H1 (cell line): ENCODE data around the gene RFX1. TPM values are rescaled to one million over a fixed set of nuclear protein-coding genes. Genes with fewer than 3 reads are reported as not detected.

ENCODE experiments used
- CTCF ChIA-PET: fragments of 300-600 bp; sonication (Branson Sonifier 250); formaldehyde crosslinking; loops from one replicate; lab custom pipeline; 2021; ENCODE audit not compliant: partially characterized antibody; lab: Charles Lee
- POLR2A ChIA-PET: fragments of 300-600 bp; sonication (Branson Sonifier 250); formaldehyde crosslinking; loops from one replicate; lab custom pipeline; 2021; ENCODE audit warnings: inconsistent platforms; ENCODE audit not compliant: partially characterized antibody; lab: Charles Lee
- DNase-seq, 2 experiments: peaks; one replicate each; pipeline versions ENCODE4 v3.0.0 to v3.0.0-alpha.2; 2010 to 2022; ENCODE audit warnings: low spot score in 2 of 2, low read depth in 1 of 2, mixed read lengths in 1 of 2
- FAIRE-seq: peaks from 2 replicates; lab custom pipeline; 2011; peaks lifted over from hg19 to GRCh38; lab: Jason Lieb, UNC
- H2AFZ ChIP-seq: 2 replicates; pipeline ENCODE4 v1.8.1; 2012; ENCODE audit warnings: low read length, inconsistent platforms
- H2AK5ac ChIP-seq: 2 replicates; pipeline ENCODE4 v1.6.1; 2013; ENCODE audit warnings: low read depth, low read length
- H2BK120ac ChIP-seq: replicated peaks from 2 replicates; pipeline ENCODE3; 2013; ENCODE audit warnings: low read depth, low read length, inconsistent platforms
- H2BK12ac ChIP-seq: 2 replicates; pipeline ENCODE4 v1.6.1; 2013; ENCODE audit warnings: low read depth, low read length
- H2BK15ac ChIP-seq: 2 replicates; pipeline ENCODE4 v1.6.1; 2013; ENCODE audit warnings: low read length
- H2BK20ac ChIP-seq: 2 replicates; pipeline ENCODE4 v1.6.1; 2013; ENCODE audit warnings: low read length
- H2BK5ac ChIP-seq: 2 replicates; pipeline ENCODE4 v1.6.1; 2013; ENCODE audit warnings: low read depth, low read length
- H3K14ac ChIP-seq: 2 replicates; pipeline ENCODE4 v1.6.1; 2013; ENCODE audit warnings: inconsistent platforms; ENCODE audit not compliant: insufficient read length
- H3K18ac ChIP-seq: 2 replicates; pipeline ENCODE4 v1.6.1; 2013; ENCODE audit warnings: low read length; ENCODE audit errors: extremely low read depth
- H3K23ac ChIP-seq: 2 replicates; pipeline ENCODE4 v1.6.1; 2013; ENCODE audit warnings: inconsistent platforms; ENCODE audit not compliant: insufficient read length
- H3K23me2 ChIP-seq: 2 replicates; pipeline ENCODE4 v1.6.1; 2013; ENCODE audit warnings: low read depth, low read length
- H3K27ac ChIP-seq: 2 replicates; pipeline ENCODE4 v1.6.1; 2011; ENCODE audit warnings: low read depth, low read length, inconsistent platforms
- H3K27me3 ChIP-seq, 4 experiments: replicated peaks in 1 of 4; 1 replicate in 1 of 4; 2 replicates in 3 of 4; pipeline versions ENCODE4 v1.6.1 to v1.8.1; 2011 to 2013; ENCODE audit warnings: low read length in 3 of 4, mild to moderate bottlenecking in 3 of 4, inconsistent platforms in 2 of 4, mixed read lengths in 2 of 4, moderate library complexity in 1 of 4; ENCODE audit not compliant: control insufficient read depth in 3 of 4, insufficient read depth in 3 of 4; ENCODE audit errors: extremely low read depth in 1 of 4
- H3K36me3 ChIP-seq, 4 experiments: 2 replicates each; pipeline versions ENCODE4 v1.6.1 to v1.8.1; 2011 to 2013; ENCODE audit warnings: mild to moderate bottlenecking in 4 of 4, low read length in 3 of 4, moderate library complexity in 2 of 4, control low read depth in 1 of 4, inconsistent platforms in 1 of 4; ENCODE audit not compliant: insufficient read depth in 4 of 4, control insufficient read depth in 2 of 4
- H3K4ac ChIP-seq: replicated peaks from 2 replicates; pipeline ENCODE3; 2013; ENCODE audit warnings: low read length, low read depth, mixed read lengths, inconsistent platforms; ENCODE audit not compliant: insufficient read length
- H3K4me1 ChIP-seq, 4 experiments: replicated peaks in 1 of 4; 1 replicate in 1 of 4; 2 replicates in 3 of 4; pipeline versions ENCODE4 v1.6.1 to v1.8.1; 2011 to 2013; ENCODE audit warnings: low read length in 3 of 4, inconsistent platforms in 2 of 4, mixed read lengths in 1 of 4; ENCODE audit not compliant: insufficient read depth in 4 of 4, control insufficient read depth in 3 of 4
- H3K4me2 ChIP-seq, 2 experiments: 2 replicates each; pipeline versions ENCODE4 v1.6.1 to v1.8.1; 2011 to 2013; ENCODE audit warnings: low read depth in 2 of 2, low read length in 2 of 2, control low read depth in 1 of 2, inconsistent platforms in 1 of 2, mild to moderate bottlenecking in 1 of 2; ENCODE audit not compliant: insufficient read depth in 1 of 2
- H3K4me3 ChIP-seq, 4 experiments: fragments of 200-600, 300-600 bp in 1 of 4; sonication (generic), shearing (Covaris generic), sonication (Bioruptor Twin) in 1 of 4; 2 replicates each; pipeline versions ENCODE4 v1.5.1 to v1.8.1; 2011 to 2016; ENCODE audit warnings: low read length in 4 of 4, low read depth in 3 of 4, control low read depth in 2 of 4, inconsistent platforms in 2 of 4, mild to moderate bottlenecking in 2 of 4, mixed read lengths in 1 of 4, moderate library complexity in 1 of 4; ENCODE audit not compliant: insufficient read depth in 2 of 4; ENCODE audit errors: extremely low read depth in 1 of 4
- H3K56ac ChIP-seq: replicated peaks from 2 replicates; pipeline ENCODE3; 2013; ENCODE audit warnings: low read depth, mild to moderate bottlenecking, mixed read lengths, low read length, inconsistent platforms; ENCODE audit not compliant: insufficient read length
- H3K79me1 ChIP-seq: 2 replicates; pipeline ENCODE4 v1.6.1; 2013; ENCODE audit warnings: low read depth, low read length, control low read depth
- H3K79me2 ChIP-seq, 2 experiments: 2 replicates each; pipeline versions ENCODE4 v1.6.1 to v1.8.1; 2012 to 2013; ENCODE audit warnings: low read length in 2 of 2, mild to moderate bottlenecking in 2 of 2, inconsistent platforms in 1 of 2; ENCODE audit not compliant: insufficient read depth in 2 of 2, control insufficient read depth in 1 of 2
- H3K9ac ChIP-seq, 4 experiments: replicated peaks in 1 of 4; 1 replicate in 1 of 4; 2 replicates in 3 of 4; pipeline versions ENCODE4 v1.6.1 to v1.8.1; 2011 to 2013; ENCODE audit warnings: low read depth in 3 of 4, low read length in 3 of 4, control low read depth in 2 of 4, mild to moderate bottlenecking in 2 of 4, moderate library complexity in 2 of 4, inconsistent platforms in 1 of 4; ENCODE audit errors: extremely low read depth in 1 of 4
- H3K9me3 ChIP-seq, 2 experiments: 2 replicates each; pipeline versions ENCODE4 v1.6.1 to v1.8.1; 2012 to 2013; ENCODE audit warnings: mild to moderate bottlenecking in 2 of 2, moderate library complexity in 2 of 2, control low read depth in 1 of 2, inconsistent platforms in 1 of 2, low read depth in 1 of 2, low read length in 1 of 2, mixed read lengths in 1 of 2; ENCODE audit not compliant: insufficient read depth in 2 of 2
- H4K20me1 ChIP-seq, 2 experiments: replicated peaks in 1 of 2; 2 replicates each; pipeline versions ENCODE3 to v1.8.1; 2011 to 2013; ENCODE audit warnings: inconsistent platforms in 2 of 2, low read length in 2 of 2, mild to moderate bottlenecking in 1 of 2; ENCODE audit not compliant: insufficient read depth in 2 of 2, control insufficient read depth in 1 of 2
- H4K5ac ChIP-seq: 2 replicates; pipeline ENCODE4 v1.6.1; 2013; ENCODE audit warnings: low read length, low read depth, mixed read lengths, inconsistent platforms; ENCODE audit not compliant: insufficient read length
- H4K8ac ChIP-seq: 2 replicates; pipeline ENCODE4 v1.8.0; 2013; ENCODE audit warnings: mild to moderate bottlenecking, moderate library complexity, low read length, inconsistent platforms; ENCODE audit not compliant: insufficient read depth; ENCODE audit errors: extremely low read depth
- H4K91ac ChIP-seq: replicated peaks from 2 replicates; pipeline ENCODE3; 2013; ENCODE audit warnings: low read length, mixed read lengths, inconsistent platforms; ENCODE audit not compliant: insufficient read length
- HDAC2 ChIP-seq, 2 experiments: fragments of 300-600 bp in 1 of 2; sonication (generic) in 1 of 2; IDR thresholded peaks; 2 replicates each; pipeline ENCODE4 v1.6.1; 2011 to 2012; ENCODE audit warnings: low read depth in 2 of 2, low read length in 2 of 2, mild to moderate bottlenecking in 2 of 2, moderate library complexity in 2 of 2, borderline replicate concordance in 1 of 2, inconsistent platforms in 1 of 2
- KDM1A ChIP-seq: fragments of 200-600, 300-600 bp; sonication (generic); IDR thresholded peaks from 2 replicates; pipeline ENCODE4 v1.7.1; 2016; ENCODE audit warnings: mild to moderate bottlenecking, low read length, borderline replicate concordance
- KDM4A ChIP-seq: IDR thresholded peaks from one replicate; pipeline ENCODE4 v1.7.1; 2012; ENCODE audit warnings: low read depth, mild to moderate bottlenecking, moderate library complexity, low read length, inconsistent platforms; ENCODE audit not compliant: severe bottlenecking
- MAX ChIP-seq: IDR thresholded peaks from 2 replicates; pipeline ENCODE4 v1.6.1; 2012; ENCODE audit warnings: inconsistent platforms
- POLR2AphosphoS5 ChIP-seq: IDR thresholded peaks from 2 replicates; pipeline ENCODE4 v1.6.1; 2011; ENCODE audit warnings: low read depth, low read length
- RAD21 ChIP-seq, 2 experiments: IDR thresholded peaks in 1 of 2; conservative IDR thresholded peaks in 1 of 2; 2 replicates each; pipeline ENCODE4 v1.6.1; 2011; ENCODE audit warnings: low read depth in 2 of 2, low read length in 2 of 2, improper control_type of control experiment in 1 of 2, inconsistent platforms in 1 of 2, mild to moderate bottlenecking in 1 of 2, moderate library complexity in 1 of 2
- YY1 ChIP-seq: IDR thresholded peaks from 2 replicates; pipeline ENCODE4 v1.6.1; 2011; ENCODE audit warnings: low read depth, mild to moderate bottlenecking, low read length
- WGBS, 2 experiments: shearing (Covaris generic) in 1 of 2; methylation state at CpG; one replicate each; pipeline versions ENCODE4 v1.1.6 to v1.1.7; 2013 to 2015; ENCODE audit warnings: low lambda C conversion rate in 2 of 2, mixed read lengths in 2 of 2, inconsistent platforms in 1 of 2, low coverage in 1 of 2, missing lambda C conversion rate in 1 of 2; ENCODE audit not compliant: insufficient replicate concordance in 2 of 2, insufficient coverage in 1 of 2, insufficient read length in 1 of 2; ENCODE audit errors: extremely low coverage in 1 of 2, missing lambda C conversion rate in 1 of 2; 5-methylcytosine and 5-hydroxymethylcytosine counted together
- polyA plus RNA-seq, 7 experiments: library from polyadenylated mRNA; depleted of rRNA in 3 of 7; stranded (reverse) in 5 of 7; unstranded in 2 of 7; fragments of >200 nt in 5 of 7; fragments of 200-250 nt in 2 of 7; gene quantifications; 1 replicate in 5 of 7; 2 replicates in 1 of 7; 4 replicates in 1 of 7; pipeline versions ENCODE4 v1.2.1 to v1.2.3, GENCODE V29; 2011 to 2013; ENCODE audit warnings: missing spikeins in 2 of 7, mixed read lengths in 2 of 7
- total RNA-seq: library from RNA; stranded (reverse); fragmentation: NEBNext Ultra II Directional; extraction: Animal tissue kit (Norgen Biotek cat#: 25700); gene quantifications from 2 replicates; pipeline ENCODE4 v1.2.1, GENCODE V29; 2021

The RFX1 gene
- total and polyA plus RNA-seq, 2 of the 8 experiments (the other 6 are each of a cell fraction or from before 2014, with no cell fraction given), result 4.9 to 17.0 TPM

- FAIRE-seq, result no peak
- Histone ChIP-seq H2BK12ac (no peak overlapping the region), H2BK15ac (no peak overlapping the region), H3K79me1 (no peaks in the 10 kb centered on the region), H2BK120ac (no peak overlapping the region), H3K56ac (no peak overlapping the region), H2AFZ (no peak overlapping the region), H2BK20ac (no peak overlapping the region), H3K4ac (no peak overlapping the region), H3K23me2 (peaks cover 8% of the 10 kb centered on the region; the same call in 1 of the 2 replicates), H3K4me3 (no peak overlapping the region), H3K18ac (no peak overlapping the region), H3K4me2 (no peak overlapping the region), H3K27ac (no peak overlapping the region), H3K9me3 (no peaks in the 10 kb centered on the region), H3K9ac (no peak overlapping the region), H3K23ac (no peak overlapping the region), H3K36me3 (no peaks in the 10 kb centered on the region), H4K91ac (no peak overlapping the region), H4K5ac (no peak overlapping the region), H4K20me1 (no peaks in the 10 kb centered on the region), H4K8ac (no peak overlapping the region), H2AK5ac (no peak overlapping the region), H3K79me2 (no peaks in the 10 kb centered on the region), H3K14ac (no peak overlapping the region), H3K4me1 (peaks cover 0 to 7% (median 3%) of the 10 kb centered on the region in 4 experiments; a peak in 6 of 7 replicates), H3K27me3 (peaks cover 0 to 12% (median 9%) of the 10 kb centered on the region in 4 experiments; a peak in 5 of 7 replicates), H2BK5ac (no peak overlapping the region)
- DNase-seq, result no peak
- POLR2A ChIA-PET, result interaction anchor here (0.9 kb wide), 1 partner anchor 16 kb away, joined by 3 read pairs; no protein-coding TSS in a partner anchor
- CTCF ChIA-PET, result interaction anchor here (0.7 to 4.8 kb wide), 6 partner anchors 8 to 35 kb away, joined by 3 to 39 read pairs (median 4); no protein-coding TSS in a partner anchor
- TF ChIP-seq MAX (no peak), KDM4A (no peak), HDAC2 (IDR thresholded peaks at IDR 0.05; ENCODE audit: borderline replicate concordance in 1 of 2, low read depth in 2 of 2, low read length in 2 of 2) (0 out of 4 replicates have a peak, but pooled peaks of 1 of the 2 experiments have one; percentile 48), POLR2AphosphoS5 (no peak), KDM1A (peak; percentile 77), RAD21 (IDR thresholded peaks at IDR 0.05 in 1 of 2, conservative IDR thresholded peaks at IDR 0.05 in 1 of 2; ENCODE audit: low read depth in 2 of 2, low read length in 2 of 2) (no peak), YY1 (no peak)
- WGBS, 2 experiments, result 100% methylated on average over 2 of the region's 2 CpGs; no CpG with 5 or more reads in 1 of the 2 experiments
Observed at GRCh38 chr19:14033946-14034345, 27.8 kb upstream of the RFX1 start.
